ENCODE data around the gene CSF2.
"Not testable (repeated sequence)": the region's sequence is repeated elsewhere in the genome, so short reads cannot be mapped to it uniquely, and the experiment has no call there.

CSF2 gene

GRCh38 chr5:132114150-132115121, 40.8 kb downstream of the CSF2 start:
- no peak for DNase-seq

GRCh38 chr5:132115375-132115774, 41.8 kb downstream of the CSF2 start:
- DNase-seq = no peak

GRCh38 chr5:132116072-132116471, 42.5 kb downstream of the CSF2 start:
- DNase-seq = no peak

- DNase-seq = not testable (repeated sequence)
Observed at GRCh38 chr5:132116909-132117489, 43.4 kb downstream of the CSF2 start.

GRCh38 chr5:132120717-132121116, 47.1 kb downstream of the CSF2 start:
- not testable (repeated sequence) for DNase-seq

- DNase-seq = not testable (repeated sequence)
Observed at GRCh38 chr5:132122971-132123370, 49.4 kb downstream of the CSF2 start.

- DNase-seq = not testable (repeated sequence)
Observed at GRCh38 chr5:132123578-132123977, 50.0 kb downstream of the CSF2 start.

Data from NCI-H2107 (cell line).